ENCODE measurements around the gene PRKN.

DNA sequence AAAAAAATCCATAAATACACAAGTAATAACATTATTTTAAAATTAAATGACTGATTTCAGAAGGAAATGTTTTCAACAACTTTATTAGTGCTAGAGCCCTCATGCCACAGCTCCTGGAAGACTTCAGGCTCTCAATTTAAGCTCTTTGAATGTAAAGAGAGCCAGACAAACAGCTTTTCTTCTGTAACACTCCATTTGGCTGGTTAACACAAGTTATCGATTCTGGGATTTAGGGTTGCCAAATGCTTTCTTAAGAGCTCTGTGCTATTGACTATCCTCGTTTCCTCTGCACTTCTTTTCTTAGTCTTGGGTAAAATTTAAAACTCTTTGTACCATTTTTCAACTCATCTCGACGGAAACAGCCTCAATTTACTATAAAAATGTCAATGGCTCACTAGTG is 402.5 kb downstream of the PRKN start:
- TF ChIP-seq EZH2 (IDR thresholded peaks at IDR 0.05; ENCODE audit: borderline replicate concordance) (no peak), EZH2phosphoT487 (IDR thresholded peaks at IDR 0.05; ENCODE audit: low read depth, severe bottlenecking, unreplicated experiment) (no peak)
- TF ChIP-seq, protein P1, sequence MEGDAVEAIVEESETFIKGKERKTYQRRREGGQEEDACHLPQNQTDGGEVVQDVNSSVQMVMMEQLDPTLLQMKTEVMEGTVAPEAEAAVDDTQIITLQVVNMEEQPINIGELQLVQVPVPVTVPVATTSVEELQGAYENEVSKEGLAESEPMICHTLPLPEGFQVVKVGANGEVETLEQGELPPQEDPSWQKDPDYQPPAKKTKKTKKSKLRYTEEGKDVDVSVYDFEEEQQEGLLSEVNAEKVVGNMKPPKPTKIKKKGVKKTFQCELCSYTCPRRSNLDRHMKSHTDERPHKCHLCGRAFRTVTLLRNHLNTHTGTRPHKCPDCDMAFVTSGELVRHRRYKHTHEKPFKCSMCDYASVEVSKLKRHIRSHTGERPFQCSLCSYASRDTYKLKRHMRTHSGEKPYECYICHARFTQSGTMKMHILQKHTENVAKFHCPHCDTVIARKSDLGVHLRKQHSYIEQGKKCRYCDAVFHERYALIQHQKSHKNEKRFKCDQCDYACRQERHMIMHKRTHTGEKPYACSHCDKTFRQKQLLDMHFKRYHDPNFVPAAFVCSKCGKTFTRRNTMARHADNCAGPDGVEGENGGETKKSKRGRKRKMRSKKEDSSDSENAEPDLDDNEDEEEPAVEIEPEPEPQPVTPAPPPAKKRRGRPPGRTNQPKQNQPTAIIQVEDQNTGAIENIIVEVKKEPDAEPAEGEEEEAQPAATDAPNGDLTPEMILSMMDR (IDR thresholded peaks at IDR 0.05; ENCODE audit: poor library complexity), result no peak
